ENCODE results near the gene CFTR. TPM values are rescaled to one million over a fixed set of nuclear protein-coding genes. Genes with fewer than 3 reads are reported as not detected.
"Not testable (repeated sequence)": the region's sequence is repeated elsewhere in the genome, so short reads cannot be mapped to it uniquely, and the experiment has no call there.

The CFTR gene
- total RNA-seq, 1 donor from 2014 or later = 10.3 TPM

GRCh38 chr7:117448655-117449054 lies 31.2 kb upstream of the CFTR start:
- DNase-seq (ENCODE audit: low read depth) = no peak
- TF ChIP-seq CTCF (IDR thresholded peaks at IDR 0.05; ENCODE audit: insufficient read depth, low read length, poor library complexity, severe bottlenecking) = no peak
- H3K4me3 ChIP-seq (ENCODE audit: low read depth, low read length) = no peak overlapping the region
- H3K27me3 ChIP-seq (ENCODE audit: control insufficient read depth, insufficient read depth, low read length) = no peaks in the 10 kb centered on the region
- H3K36me3 ChIP-seq (ENCODE audit: control insufficient read depth, insufficient read depth, low read length) = no peaks in the 10 kb centered on the region

- Histone ChIP-seq H3K27me3 (ENCODE audit: control insufficient read depth, insufficient read depth, low read length) (no peaks in the 10 kb centered on the region), H3K4me3 (ENCODE audit: low read depth, low read length) (no peak overlapping the region), H3K36me3 (ENCODE audit: control insufficient read depth, insufficient read depth, low read length) (no peaks in the 10 kb centered on the region)
- no peak for DNase-seq (ENCODE audit: low read depth)
- TF ChIP-seq CTCF (IDR thresholded peaks at IDR 0.05; ENCODE audit: insufficient read depth, low read length, poor library complexity, severe bottlenecking) = peak; percentile 60
Measured at GRCh38 chr7:117458977-117459583, 20.7 kb upstream of the CFTR start.

- no peaks in the 10 kb centered on the region for H3K27me3 ChIP-seq (ENCODE audit: control insufficient read depth, insufficient read depth, low read length)
- no peak overlapping the region for H3K4me3 ChIP-seq (ENCODE audit: low read depth, low read length)
- no peaks in the 10 kb centered on the region for H3K36me3 ChIP-seq (ENCODE audit: control insufficient read depth, insufficient read depth, low read length)
- DNase-seq (ENCODE audit: low read depth) = no peak
- TF ChIP-seq CTCF (IDR thresholded peaks at IDR 0.05; ENCODE audit: insufficient read depth, low read length, poor library complexity, severe bottlenecking) = no peak
Measured at GRCh38 chr7:117459735-117460134, 20.1 kb upstream of the CFTR start.

GRCh38 chr7:117460815-117461214 lies 19.0 kb upstream of the CFTR start:
- not testable (repeated sequence) for H3K27me3 ChIP-seq (ENCODE audit: control insufficient read depth, insufficient read depth, low read length); H3K36me3 ChIP-seq (ENCODE audit: control insufficient read depth, insufficient read depth, low read length); DNase-seq (ENCODE audit: low read depth); H3K4me3 ChIP-seq (ENCODE audit: low read depth, low read length)

- H3K27me3 ChIP-seq (ENCODE audit: control insufficient read depth, insufficient read depth, low read length) = no peaks in the 10 kb centered on the region
- no peak for TF ChIP-seq CTCF (IDR thresholded peaks at IDR 0.05; ENCODE audit: insufficient read depth, low read length, poor library complexity, severe bottlenecking)
- H3K36me3 ChIP-seq (ENCODE audit: control insufficient read depth, insufficient read depth, low read length) = no peaks in the 10 kb centered on the region
- H3K4me3 ChIP-seq (ENCODE audit: low read depth, low read length) = no peak overlapping the region
- DNase-seq (ENCODE audit: low read depth) = no peak
Measured at GRCh38 chr7:117468174-117468573, 11.7 kb upstream of the CFTR start.

- Histone ChIP-seq H3K4me3 (ENCODE audit: low read depth, low read length) (no peak overlapping the region), H3K27me3 (ENCODE audit: control insufficient read depth, insufficient read depth, low read length) (no peaks in the 10 kb centered on the region), H3K36me3 (ENCODE audit: control insufficient read depth, insufficient read depth, low read length) (no peaks in the 10 kb centered on the region)
- TF ChIP-seq CTCF (IDR thresholded peaks at IDR 0.05; ENCODE audit: insufficient read depth, low read length, poor library complexity, severe bottlenecking) = no peak
- DNase-seq (ENCODE audit: low read depth) = no peak
Measured at GRCh38 chr7:117470777-117471176, 9.0 kb upstream of the CFTR start.
